GM19240 (cell line): ENCODE results near the gene PTPN20.
"Not testable (repeated sequence)": the region's sequence is repeated elsewhere in the genome, so short reads cannot be mapped to it uniquely, and the experiment has no call there.

ENCODE experiments used
- DNase-seq: peaks from one replicate; pipeline ENCODE4 v3.0.0; 2011; ENCODE audit warnings: low spot score; ENCODE audit not compliant: insufficient read length

Gene PTPN20

GRCh38 chr10:46911144-46911876 lies at the start of gene PTPN20:
Gene PTPN20, plus strand, starts transcription at chr10:46911428. Its CDS starts 21,072 bp downstream, at chr10:46932500.
- DNase-seq, result not testable (repeated sequence)

GRCh38 chr10:46869716-46870115 lies 41.5 kb upstream of the PTPN20 start:
- not testable (repeated sequence) for DNase-seq

GRCh38 chr10:46871583-46871982 lies 39.6 kb upstream of the PTPN20 start:
- DNase-seq, result not testable (repeated sequence)

- DNase-seq, result not testable (repeated sequence)
These were observed 35.9 kb upstream of the PTPN20 start for GRCh38 chr10:46875304-46875703.

GRCh38 chr10:46876773-46877172 lies 34.5 kb upstream of the PTPN20 start:
- DNase-seq, result not testable (repeated sequence)

- DNase-seq, result not testable (repeated sequence)
These were observed 32.5 kb upstream of the PTPN20 start for GRCh38 chr10:46878761-46879160.

GRCh38 chr10:46890813-46891611 lies 20.2 kb upstream of the PTPN20 start:
- DNase-seq, result not testable (repeated sequence)

GRCh38 chr10:46896762-46897692 lies 14.2 kb upstream of the PTPN20 start:
- not testable (repeated sequence) for DNase-seq

GRCh38 chr10:46901247-46901646 lies 10.0 kb upstream of the PTPN20 start:
- not testable (repeated sequence) for DNase-seq

- DNase-seq, result not testable (repeated sequence)
These were observed 7.4 kb upstream of the PTPN20 start for GRCh38 chr10:46903874-46904273.

GRCh38 chr10:46906359-46906758 lies 4.9 kb upstream of the PTPN20 start:
- DNase-seq, result not testable (repeated sequence)

GRCh38 chr10:46907185-46908117 lies 3.8 kb upstream of the PTPN20 start:
- DNase-seq, result not testable (repeated sequence)

- not testable (repeated sequence) for DNase-seq
These were observed 11.3 kb downstream of the PTPN20 start for GRCh38 chr10:46922498-46922897.

- DNase-seq, result not testable (repeated sequence)
These were observed 13.9 kb downstream of the PTPN20 start for GRCh38 chr10:46925156-46925555.

- not testable (repeated sequence) for DNase-seq
These were observed 14.6 kb downstream of the PTPN20 start for GRCh38 chr10:46925853-46926252.

GRCh38 chr10:46928810-46929209 lies 17.6 kb downstream of the PTPN20 start:
- DNase-seq, result not testable (repeated sequence)

GRCh38 chr10:46932383-46932782 lies 21.2 kb downstream of the PTPN20 start:
- DNase-seq, result not testable (repeated sequence)

GRCh38 chr10:46941091-46941490 lies 29.9 kb downstream of the PTPN20 start:
- DNase-seq, result not testable (repeated sequence)

GRCh38 chr10:46948687-46949518 lies 37.7 kb downstream of the PTPN20 start:
- not testable (repeated sequence) for DNase-seq
